Nucleus accumbens (tissue), 56 donors: ENCODE results near the gene UBE2U.

Experiments used
- DNase-seq, 56 donors: peaks; one replicate each; lab custom pipeline; 2025; lab: John Stamatoyannopoulos, UW

The UBE2U gene, protein sequence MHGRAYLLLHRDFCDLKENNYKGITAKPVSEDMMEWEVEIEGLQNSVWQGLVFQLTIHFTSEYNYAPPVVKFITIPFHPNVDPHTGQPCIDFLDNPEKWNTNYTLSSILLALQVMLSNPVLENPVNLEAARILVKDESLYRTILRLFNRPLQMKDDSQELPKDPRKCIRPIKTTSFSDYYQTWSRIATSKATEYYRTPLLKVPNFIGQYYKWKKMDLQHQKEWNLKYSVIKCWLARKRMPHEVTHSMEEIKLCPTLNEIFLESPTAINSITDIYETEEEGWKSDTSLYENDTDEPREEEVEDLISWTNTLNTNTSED

DNA sequence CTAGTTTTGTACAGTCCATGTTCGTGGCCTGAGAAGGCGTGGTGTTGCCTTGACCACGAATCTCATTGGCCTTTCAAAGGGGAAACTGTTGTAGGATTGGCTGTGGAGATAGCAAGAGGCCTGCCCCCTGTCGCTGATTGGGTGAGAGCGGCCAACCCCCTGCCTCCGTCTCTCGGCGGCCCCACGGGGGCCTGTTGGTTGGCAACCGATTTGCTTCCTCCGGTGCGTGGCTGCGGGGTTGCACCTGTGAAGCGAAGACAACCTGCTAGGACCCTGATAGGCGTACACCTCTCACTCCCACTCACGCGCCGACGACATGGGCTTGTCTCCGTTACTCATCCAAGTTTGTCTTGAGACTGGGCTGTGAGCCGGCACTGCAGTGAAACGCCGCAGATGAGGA is at the start of gene UBE2U:
TSS of gene UBE2U (plus strand) at position 204 of the 400 bp plus-strand sequence. CDS start 428 bp downstream, outside the sequence.
- no peak for DNase-seq

DNA sequence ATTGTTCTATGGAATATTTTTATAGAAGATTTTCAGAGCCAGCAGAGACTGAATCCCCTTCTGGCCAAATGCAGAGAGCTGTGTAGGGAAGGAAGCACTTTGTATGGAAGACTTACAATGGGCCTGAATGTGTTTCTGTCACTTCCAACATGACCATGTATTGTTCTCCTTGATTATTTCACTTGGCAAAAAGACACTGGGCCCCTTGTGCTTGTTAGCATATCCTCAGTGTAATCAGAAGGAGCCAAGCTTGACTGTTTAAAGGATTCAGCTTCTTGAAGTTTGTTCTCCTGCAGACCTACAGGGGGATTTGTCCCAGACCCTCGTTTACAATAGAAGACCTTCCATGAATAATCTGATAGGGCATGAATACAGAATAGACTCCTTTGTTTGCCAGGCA is 48.1 kb upstream of the UBE2U start:
- peak in 17 of 56 donors; percentile 1 to 48 (median 13) for DNase-seq

DNA sequence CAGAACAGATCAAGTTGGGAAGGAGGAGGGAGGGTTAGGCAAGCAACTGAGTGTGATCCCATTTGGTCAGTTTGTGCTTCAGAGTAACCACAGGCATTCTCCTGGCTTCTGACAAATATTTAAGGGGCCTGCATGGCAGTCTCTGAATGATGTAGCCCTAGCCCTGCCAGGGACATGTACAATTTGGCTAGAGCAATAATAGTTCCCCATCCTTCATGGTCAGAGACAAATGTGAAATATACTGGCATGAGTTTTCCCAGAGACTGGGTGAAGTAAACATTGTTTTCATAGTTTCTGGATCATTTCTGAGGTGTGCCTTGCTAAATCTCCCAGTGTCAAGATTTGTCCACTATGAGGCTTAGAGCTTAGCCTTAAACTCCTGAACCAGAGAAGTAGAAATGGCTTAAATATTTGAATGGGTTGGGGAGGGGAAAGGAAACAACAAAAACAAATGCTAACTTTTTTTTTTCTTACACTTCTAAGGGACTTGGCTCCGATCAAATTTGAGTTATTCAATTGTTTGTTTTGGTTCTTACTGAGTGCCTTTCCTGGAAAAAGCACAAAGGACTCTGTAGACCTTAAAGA is 42.0 kb upstream of the UBE2U start:
- no peak for DNase-seq

DNA sequence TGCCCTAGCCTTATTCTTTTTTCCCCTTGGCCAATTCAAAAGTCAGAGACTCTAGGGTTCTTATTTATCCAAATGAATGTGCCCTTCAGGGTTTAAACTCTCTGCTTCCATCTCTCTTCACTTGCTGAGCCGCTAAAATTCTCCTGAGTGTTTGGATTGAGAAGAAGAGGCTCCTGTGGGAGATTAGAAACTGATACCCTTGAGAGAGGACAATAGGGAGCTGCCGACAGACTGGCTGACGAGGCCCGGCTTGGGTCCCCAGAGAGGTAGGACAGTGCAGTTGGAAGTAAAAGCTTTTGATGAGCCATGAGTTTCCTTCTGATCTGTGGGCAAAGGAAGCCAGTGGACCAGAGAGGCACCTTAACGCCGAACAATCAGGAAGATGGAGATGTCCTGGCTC is 41.3 kb upstream of the UBE2U start:
- no peak for DNase-seq

DNA sequence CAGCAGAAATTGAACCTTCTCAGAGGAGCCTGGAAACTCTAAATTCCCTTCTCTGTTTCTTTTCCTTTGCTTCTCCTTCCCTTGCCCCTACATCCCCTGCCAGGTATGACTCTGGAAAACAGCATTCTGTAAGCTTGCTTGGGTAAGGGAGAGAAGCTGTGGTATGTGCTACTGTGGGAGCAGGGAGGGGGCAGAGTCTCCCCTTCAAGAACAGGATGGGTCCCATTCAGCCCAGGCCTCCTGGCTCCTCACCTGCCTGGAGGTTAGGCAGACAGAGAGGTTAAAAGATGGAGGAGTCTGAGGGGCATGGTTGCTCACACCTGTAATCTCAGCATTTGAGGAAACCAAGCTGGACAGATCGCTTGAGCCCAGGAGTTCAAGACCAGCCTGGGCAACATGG is 40.6 kb upstream of the UBE2U start:
- DNase-seq = no peak

DNA sequence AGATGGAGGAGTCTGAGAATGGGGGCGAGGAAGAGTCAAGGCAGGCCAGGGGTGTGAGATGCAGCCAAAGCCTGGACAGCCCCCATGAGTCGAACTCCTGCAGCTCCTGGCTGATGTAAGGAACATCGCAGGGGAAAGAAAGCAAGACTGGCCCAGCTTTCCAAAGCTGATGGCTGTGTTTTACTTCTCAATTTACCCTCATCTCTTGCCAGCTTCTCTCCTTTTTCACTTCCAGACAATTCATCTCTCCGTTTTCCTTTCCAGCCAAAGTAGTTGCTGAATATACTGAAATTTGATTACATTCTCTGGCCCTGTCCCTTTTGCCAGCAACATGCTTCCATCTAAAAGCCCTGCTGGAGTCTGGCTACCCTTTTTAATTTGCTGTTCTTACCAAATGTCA is 40.0 kb upstream of the UBE2U start:
- no peak for DNase-seq

DNA sequence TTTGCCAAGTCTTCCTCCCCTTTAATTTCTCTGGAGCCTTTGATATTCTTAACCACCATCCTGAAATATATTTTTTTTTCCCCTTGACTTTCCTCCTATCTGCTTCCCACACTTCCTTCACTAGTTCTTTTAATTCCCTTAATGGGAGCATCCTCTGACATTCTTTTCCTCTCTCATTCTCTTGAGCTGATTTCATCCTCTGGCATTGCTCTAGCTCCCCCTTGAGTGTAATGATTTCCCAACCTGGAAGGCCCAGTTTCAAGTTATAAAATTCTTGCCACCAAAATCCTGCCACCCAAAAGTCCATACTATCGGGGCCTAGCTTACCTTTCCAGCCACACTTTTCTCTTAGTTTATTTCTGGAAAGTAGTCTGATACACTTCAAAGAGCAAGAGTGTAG is 39.5 kb upstream of the UBE2U start:
- peak in 2 of 56 donors; percentile 1 to 4 for DNase-seq

DNA sequence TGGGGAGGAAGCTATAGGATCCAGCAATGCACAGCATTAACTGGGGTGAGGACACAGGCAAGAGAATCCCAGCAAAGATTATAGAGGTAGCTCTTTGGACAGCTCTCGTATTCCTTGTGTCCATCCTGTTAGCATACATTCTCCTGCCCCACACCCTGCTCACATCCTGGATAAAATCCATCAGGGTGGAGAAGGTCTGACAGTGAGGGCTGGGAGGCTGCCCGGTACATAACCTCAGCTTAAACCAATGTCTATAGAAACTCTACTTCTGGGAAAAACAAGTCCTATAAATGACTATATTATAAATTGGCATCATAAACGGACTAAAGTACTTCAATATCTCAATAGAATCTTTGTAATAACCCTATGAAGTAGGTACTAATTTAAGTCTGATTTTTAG is 36.8 kb upstream of the UBE2U start:
- no peak for DNase-seq

DNA sequence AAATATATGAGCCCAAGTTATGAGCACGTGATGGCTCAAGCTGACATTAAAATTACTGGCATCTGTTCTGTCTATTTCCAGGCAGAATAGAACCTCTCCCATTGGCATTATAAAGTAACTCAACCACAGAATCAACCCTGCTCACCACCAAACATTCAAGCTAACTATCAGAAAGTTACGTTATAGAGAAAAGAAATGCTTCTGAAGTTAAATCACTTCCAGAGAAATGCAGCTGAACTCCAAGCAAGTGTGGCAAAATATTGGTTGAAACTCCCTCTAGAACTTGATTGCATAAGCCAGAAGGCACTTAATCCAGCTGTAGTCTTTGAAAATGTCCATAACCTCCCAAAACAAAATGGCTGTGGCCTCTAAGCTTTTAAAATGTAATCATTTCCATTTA is 36.2 kb upstream of the UBE2U start:
- no peak for DNase-seq

DNA sequence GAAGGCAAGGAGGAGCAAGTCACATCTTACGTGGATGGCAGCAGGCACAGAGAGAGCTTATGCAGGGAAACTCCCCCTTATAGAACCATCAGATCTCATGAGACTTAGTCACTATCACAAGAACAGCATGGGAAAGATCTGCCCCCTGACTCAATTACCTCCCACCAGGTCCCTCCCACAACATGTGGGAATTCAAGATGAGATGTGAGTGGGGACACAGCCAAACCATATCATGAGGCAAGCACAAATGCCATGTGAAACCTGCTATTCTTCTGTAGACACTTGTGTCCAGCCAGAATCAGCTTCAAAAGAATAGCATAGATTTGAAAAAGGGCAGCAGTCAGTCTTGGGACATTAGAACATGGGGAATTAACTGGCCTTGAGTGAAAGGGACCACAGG is 32.2 kb upstream of the UBE2U start:
- DNase-seq = no peak

DNA sequence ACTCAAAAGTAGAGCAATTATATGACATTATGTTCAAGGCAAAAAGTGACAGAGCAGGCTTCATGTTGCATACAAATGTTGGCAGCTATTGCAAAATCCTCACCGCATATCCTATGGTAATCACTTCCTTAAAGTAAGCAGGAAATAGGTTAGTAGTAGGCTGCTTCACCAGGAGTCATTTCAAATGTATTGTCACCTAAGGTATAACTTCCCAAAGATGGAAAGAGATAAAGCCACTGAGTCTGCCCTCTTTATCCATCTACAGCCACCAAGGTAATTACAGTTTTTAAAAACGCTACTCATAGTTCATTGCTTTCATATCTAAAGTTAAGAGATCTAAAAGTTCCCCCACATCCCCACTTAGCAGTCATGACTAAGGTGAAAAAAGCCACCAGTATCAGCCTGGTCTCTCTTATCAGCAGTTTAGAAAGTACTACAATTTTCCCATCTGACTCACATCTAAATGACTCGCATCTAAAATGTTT is 31.6 kb upstream of the UBE2U start:
- DNase-seq = no peak

DNA sequence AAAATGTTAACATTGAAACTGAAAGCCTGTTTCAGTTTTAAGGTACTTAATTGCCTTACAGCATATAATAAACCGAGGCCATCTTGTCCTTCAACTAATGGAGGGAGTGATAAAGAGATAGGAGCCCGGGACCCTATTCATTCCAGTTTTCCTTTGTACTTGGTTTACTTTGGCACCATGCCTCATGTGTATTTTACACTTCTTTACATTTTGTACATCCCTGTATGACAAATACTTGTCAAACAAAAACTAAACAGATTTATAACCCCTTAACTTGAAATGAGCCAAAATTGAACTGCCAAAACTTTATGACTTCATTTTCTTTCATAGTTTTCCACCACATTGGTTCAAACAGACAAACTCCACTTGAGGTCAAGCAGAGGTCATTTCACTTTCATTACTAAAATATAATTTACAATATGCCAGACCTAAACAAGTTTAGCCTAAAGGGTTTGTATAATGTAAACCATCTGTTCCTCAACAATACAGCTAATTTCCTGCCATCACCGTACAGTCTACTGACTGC is 30.9 kb upstream of the UBE2U start:
- DNase-seq = no peak

DNA sequence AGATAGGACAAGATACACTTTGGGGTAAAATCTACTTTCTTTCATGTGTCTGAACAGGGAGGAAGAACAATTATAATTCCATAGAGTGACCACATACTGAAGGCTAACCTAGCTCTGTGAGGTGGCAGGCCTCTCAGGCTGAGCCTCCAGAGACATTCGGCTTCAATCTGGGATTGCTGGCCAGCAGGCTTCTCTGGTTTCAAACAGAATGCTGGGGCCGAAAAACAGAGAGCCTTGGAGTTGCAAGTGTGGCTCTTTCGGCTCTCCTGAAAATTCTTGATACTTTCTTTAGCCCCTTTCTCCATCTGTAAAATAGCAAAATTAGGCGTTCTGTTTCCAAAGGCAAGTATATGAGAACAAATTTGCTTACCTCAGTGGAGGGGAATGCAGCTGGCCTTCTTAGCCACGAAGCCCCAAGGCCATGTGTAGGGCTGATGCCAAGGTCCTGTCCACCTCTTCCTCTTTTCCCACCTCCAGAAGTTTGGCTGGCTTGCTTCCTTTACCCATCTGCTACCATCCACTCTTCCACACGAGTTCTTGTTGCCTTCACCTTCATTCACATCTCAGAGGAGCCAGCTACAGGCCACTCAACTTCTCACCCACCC is 30.0 kb upstream of the UBE2U start:
- DNase-seq = no peak

DNA sequence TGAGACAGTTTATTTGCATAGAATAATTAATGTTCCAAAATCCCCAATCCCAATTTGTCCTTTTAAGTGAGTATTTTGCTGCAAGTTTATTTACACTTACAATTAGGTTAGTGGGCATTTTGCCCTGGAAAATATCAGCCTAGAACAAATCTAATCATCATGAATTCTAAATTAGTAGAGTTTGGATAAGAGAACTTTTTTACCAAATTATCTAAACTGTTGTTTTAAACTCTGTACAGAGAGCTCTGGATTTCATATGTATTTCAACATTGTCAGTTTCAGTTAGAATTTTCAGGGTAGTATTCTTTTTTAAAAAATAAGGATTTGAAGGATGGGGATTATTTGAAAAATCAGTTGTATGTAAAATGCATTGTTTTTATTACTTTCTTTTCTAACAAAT is 27.8 kb upstream of the UBE2U start:
- DNase-seq = no peak

DNA sequence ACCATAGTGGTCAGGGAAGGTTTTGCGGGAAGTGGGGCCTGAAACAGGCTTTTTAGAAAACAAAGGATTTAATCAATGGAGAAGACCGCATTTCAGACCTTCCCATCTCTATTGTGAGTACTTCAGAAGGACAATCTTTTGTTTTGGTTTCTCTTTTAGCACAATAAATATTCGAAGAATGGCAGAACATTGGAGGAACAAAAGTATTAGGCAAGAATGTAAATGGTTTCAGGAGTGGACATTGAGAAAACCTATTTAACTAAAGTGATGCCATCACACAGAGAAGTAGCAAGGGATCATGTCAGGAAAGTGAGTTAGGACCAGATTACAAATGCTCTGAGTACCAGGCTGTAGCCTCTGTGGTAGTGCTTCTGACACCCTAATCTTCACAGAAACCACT is 26.8 kb upstream of the UBE2U start:
- DNase-seq = no peak

DNA sequence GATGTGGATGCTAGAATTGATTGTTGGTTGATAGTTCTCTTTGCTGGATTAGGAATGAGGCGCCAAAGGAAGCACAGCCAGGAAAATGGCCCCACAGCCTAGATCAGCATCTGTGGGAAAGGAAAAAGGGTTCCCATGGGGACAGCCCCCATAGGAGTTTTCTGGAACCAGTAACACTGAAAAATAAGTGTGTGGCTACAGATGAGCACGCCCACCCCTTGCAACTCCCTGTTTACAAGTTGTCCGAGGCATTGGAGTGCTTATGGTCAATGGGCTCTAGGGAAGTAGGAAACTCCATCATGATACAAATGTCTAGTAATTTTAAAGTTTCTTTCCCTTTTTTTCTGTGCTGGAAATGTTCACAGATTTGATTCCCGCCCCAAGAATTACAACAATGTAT is 23.8 kb upstream of the UBE2U start:
- DNase-seq = no peak

DNA sequence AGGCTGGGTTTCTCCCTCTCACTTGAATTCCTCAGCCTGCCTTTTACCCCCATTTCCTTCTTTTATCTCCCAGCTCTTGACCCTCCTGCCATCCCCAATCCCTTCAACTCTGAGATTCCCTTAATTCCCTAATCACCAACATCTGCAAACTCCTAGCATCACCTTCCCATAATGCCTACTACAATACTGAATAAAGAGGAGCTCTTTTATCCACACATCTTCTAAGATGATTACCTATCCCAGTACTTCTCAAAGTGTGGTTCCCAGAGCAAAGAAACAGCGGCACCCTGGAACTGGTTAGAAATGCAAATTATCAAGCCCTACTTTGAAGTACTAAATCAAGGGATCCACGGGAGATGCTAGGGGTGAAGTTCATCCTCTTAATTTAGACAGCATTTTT is 21.2 kb upstream of the UBE2U start:
- no peak for DNase-seq

DNA sequence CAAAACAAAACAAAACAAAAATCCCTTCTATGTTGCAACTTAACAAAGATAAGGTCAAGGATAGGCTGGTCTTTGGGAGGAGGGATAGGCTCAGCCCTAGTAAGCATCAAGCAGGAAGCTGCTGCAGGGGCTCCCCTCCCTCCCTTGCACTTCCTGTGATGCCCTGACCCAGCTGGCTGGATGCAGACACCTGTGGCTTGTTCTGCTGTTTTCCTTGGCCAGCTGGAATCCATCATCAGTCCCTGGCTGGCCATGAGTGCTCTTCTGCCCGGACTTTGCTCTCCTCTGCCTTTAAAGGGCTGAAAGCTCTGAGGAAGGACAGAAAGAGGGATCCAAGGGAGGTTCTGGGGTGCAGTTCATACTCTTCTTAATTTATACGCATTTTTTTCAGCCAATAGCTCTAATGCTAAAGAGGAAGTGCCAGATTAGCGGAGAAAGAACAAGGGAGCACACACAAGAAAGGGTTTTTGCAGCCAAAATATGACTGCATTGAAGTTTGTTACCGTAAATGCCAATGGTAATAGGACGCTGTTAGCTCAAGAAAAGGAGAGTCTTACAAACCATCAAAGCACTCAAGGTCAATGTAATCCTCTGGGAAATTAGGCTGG is 19.9 kb upstream of the UBE2U start:
- DNase-seq = no peak

DNA sequence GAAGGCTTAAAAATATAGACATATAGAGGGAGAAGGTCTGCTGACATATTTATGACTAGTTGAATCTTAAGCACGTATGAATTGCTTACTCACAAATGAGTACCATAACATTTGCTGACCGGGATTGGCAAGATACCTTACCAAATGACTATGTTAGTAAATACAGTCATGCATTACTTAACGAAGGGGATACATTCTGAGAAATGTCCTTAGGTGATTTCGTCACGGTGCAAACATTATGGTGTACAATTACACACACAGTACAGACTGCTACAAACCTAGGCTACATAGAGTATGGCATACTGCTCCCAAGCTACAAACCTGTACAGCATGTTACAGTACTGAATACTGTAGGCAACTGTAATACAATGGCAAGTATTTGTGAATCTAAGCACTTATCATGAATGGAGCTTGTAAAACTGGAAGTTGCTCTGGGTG is 19.4 kb upstream of the UBE2U start:
- no peak for DNase-seq

DNA sequence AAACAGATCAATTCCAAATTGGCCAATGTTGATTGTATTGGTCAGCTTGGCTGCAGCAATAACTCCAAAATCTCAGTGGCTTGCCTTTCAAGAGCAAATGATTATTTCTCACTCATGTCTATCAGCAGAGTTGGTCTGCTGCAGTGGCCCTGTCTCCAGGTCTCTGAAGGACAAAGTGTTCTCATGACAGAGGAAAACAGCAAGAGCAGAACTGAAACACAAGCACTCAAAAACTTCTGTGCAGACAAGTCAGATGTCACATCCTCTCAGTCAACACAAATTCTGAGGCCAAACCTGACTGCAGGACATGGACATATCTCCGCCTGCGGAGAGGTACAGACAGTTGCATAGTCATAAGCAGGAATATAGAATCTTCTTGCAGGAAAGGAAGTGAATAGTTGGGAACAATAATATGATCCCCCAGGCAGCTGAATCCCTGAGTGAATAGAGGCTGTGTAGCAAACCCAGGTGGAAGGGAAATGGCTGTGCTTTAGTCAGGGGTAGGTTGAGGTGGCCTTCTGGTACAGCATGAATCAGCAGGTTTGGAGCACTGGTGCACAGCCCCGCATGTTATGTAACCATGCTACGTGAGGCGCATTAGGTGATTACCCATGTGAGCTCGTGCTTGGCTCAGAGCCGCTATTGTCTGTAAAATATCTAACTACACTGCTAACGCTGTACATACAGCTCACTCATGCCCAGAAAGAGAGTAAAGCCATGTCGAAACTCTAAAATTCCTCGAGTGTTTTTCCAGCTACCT is 17.1 kb upstream of the UBE2U start:
- no peak for DNase-seq

DNA sequence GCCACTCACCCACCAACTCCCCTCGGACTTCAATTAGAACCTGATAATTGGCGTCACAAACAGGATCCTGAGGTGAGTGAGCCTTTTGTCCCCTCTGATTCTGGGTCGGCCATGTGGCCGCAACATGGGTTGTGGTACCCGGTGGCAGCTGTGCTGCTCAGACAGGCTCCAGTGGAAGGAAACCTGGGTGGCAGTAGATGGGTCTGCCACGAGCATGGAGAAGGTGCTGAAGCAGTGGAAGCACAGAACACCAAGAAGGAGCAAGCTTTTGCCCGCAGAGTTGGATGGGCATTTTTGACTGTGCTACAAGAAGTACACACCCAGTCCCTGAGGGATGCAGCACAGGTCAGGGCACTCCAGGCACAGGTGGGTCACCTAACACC is 16.5 kb upstream of the UBE2U start:
- no peak for DNase-seq
